Rectal smooth muscle tissue (tissue), 1 donor: ENCODE data around the gene AK8.

Experiments used
- H3K27ac ChIP-seq: one replicate; pipeline ENCODE4 v1.7.0; 2013; ENCODE audit warnings: low read depth, low read length, inconsistent platforms
- H3K27me3 ChIP-seq: one replicate; pipeline ENCODE4 v1.7.0; 2013; ENCODE audit warnings: low read length; ENCODE audit not compliant: control insufficient read depth, insufficient read depth
- H3K36me3 ChIP-seq: one replicate; pipeline ENCODE4 v1.7.0; 2013; ENCODE audit warnings: low read length; ENCODE audit not compliant: control insufficient read depth, insufficient read depth
- H3K4me1 ChIP-seq: one replicate; pipeline ENCODE4 v1.7.0; 2013; ENCODE audit warnings: low read length; ENCODE audit not compliant: control insufficient read depth, insufficient read depth
- H3K4me3 ChIP-seq: one replicate; pipeline ENCODE4 v1.7.0; 2013; ENCODE audit warnings: low read length
- H3K9ac ChIP-seq: one replicate; pipeline ENCODE4 v1.7.0; 2013; ENCODE audit warnings: low read length

AK8 gene

GRCh38 chr9:132809677-132810271 is 68.3 kb downstream of the AK8 start:
- no peaks in the 10 kb centered on the region for H3K4me1 ChIP-seq
- H3K36me3 ChIP-seq, result no peaks in the 10 kb centered on the region
- no peak overlapping the region for H3K27ac ChIP-seq
- H3K4me3 ChIP-seq, result no peak overlapping the region
- H3K9ac ChIP-seq, result no peak overlapping the region
- no peaks in the 10 kb centered on the region for H3K27me3 ChIP-seq

- Histone ChIP-seq H3K9ac (no peak overlapping the region), H3K4me3 (no peak overlapping the region), H3K27me3 (no peaks in the 10 kb centered on the region), H3K4me1 (no peaks in the 10 kb centered on the region), H3K36me3 (no peaks in the 10 kb centered on the region), H3K27ac (no peak overlapping the region)
Observed at GRCh38 chr9:132808645-132809044, 69.4 kb downstream of the AK8 start.

DNA sequence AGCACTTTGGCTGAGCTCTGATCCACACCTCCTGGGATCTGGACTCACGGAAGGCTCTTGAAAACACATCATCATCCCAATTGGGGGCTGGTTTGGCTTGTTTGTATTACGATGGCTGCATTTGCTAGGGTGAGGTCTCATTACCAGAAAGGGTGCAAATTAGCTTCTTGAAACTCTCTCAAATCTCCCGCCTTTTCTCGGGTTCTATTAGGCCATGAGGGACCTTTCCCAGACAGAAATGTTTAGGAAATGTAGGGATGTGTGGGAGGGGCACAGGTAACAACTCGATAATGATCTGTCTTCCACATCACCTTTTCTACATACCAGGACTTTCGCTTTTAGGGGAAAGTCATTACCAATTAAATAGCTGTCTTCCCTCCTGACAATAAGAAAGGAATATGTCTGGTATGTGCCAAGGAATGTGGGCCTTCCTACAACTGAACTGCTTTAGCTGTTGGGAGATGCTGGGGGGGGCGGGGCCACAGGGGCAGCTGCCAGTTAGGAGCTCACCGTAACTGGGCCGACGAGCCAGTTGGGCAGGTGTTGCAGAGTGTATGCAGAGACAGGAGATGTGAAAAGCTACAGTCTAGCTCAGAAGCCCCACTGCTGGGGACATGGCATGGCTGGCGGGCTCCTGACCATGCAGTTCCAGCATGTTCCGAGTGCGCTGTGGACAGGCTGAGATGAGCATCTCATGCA is 71.2 kb downstream of the AK8 start:
- Histone ChIP-seq H3K4me3 (no peak overlapping the region), H3K36me3 (no peaks in the 10 kb centered on the region), H3K4me1 (no peaks in the 10 kb centered on the region), H3K27ac (no peak overlapping the region), H3K27me3 (no peaks in the 10 kb centered on the region), H3K9ac (no peak overlapping the region)

DNA sequence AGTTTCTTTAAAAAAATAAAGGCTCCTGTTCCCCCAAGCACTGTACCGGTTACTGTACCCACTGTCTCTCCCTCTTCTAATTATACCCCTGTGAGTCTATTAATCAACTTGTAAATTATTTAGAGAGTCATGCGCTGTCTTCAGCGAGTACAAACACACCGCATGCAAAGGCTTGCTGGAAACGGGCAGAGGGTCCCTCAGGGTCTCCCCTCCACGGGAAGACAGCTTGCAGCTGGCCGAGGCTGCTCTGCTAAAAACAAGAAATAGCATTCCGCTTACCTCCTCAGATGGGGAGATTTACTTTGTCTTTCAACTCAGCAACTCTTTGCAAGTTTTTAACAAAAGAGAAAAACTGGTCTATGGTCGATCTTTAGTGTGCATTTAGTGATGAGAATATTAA is 71.8 kb downstream of the AK8 start:
- Histone ChIP-seq H3K9ac (no peak overlapping the region), H3K4me1 (no peaks in the 10 kb centered on the region), H3K27me3 (no peaks in the 10 kb centered on the region)

DNA sequence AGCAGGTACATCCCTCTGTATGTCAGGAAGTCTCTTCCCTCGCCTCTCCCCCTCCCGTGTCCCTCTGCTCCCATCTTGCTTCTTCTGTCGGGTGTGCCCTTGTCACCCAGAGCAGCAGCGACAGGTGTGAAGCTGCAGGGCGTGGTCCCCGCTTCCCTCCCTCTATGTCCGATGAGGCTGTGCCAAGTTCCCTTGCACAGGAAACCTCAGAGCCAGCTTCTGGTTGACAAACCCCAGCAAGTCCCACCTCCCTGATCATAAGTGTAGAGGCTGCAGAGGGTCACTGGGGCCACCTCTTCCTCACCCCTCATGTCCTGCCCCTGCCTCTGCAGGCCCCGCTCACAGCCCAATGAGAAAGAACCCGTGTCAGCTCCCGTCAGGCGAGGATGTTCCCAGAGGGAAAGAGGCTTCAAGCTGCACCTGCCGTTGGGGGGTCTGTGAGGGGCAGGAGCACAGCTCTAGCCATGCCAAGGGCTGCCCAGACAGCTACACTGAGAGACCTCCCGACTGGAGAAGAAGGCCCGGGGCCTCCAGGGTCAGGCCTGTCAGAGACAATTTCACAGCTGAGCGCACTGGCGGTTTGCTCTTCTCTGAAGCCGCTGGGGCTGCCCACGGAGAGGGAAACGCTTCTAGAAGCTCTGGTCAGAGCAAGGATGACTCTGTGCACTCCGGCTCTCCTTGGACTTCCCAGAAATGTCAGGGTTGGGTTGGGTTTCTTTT is 73.3 kb downstream of the AK8 start:
- H3K4me3 ChIP-seq, result no peak overlapping the region
- H3K36me3 ChIP-seq, result no peaks in the 10 kb centered on the region
- H3K27ac ChIP-seq, result no peak overlapping the region
- H3K27me3 ChIP-seq, result no peaks in the 10 kb centered on the region
- no peak overlapping the region for H3K9ac ChIP-seq
- H3K4me1 ChIP-seq, result no peaks in the 10 kb centered on the region

More for the DNA sequence above, 71.8 kb downstream of the AK8 start:
- Histone ChIP-seq H3K36me3 (no peaks in the 10 kb centered on the region), H3K4me3 (no peak overlapping the region), H3K27ac (no peak overlapping the region)

DNA sequence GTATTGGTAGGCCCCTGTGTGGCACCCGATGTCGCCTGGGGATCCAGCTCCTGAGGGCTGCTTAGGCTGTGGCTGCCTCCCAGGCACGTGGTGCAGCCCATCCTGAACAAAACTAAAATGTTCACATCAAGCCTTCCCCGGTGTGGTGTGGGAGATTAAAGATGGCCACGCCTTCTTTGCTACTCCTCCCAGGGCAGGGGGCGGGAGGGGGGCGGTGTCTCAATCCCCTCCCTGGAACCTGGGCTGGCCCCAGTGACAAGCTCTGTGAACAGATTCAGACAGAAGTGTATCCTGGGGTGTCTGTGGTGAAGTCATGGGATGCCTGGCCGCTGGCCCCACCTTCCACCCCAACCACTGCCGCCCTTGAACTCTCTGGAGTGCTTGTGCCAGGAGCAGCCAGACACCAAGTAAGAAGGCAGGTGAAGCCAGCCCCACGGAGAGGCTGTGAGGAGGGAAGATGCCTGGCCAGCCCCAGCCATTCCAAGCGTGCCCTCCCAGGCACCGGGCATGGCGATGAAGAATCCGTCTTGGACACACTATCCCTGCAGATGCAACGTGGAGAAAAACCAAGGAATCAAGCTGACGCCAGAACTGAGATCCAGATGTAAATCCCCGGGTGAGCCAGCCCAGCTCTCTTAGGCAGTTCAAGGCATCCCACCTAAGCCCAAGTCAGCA is 75.8 kb downstream of the AK8 start:
- Histone ChIP-seq H3K4me1 (no peaks in the 10 kb centered on the region), H3K4me3 (no peak overlapping the region), H3K36me3 (no peaks in the 10 kb centered on the region), H3K27ac (no peak overlapping the region), H3K27me3 (no peaks in the 10 kb centered on the region), H3K9ac (no peak overlapping the region)

GRCh38 chr9:132801659-132802058 is 76.4 kb downstream of the AK8 start:
- Histone ChIP-seq H3K27me3 (no peaks in the 10 kb centered on the region), H3K36me3 (no peaks in the 10 kb centered on the region), H3K27ac (no peak overlapping the region), H3K9ac (no peak overlapping the region), H3K4me3 (no peak overlapping the region), H3K4me1 (no peaks in the 10 kb centered on the region)

GRCh38 chr9:132800038-132800648 is 77.9 kb downstream of the AK8 start:
- H3K9ac ChIP-seq, result no peak overlapping the region
- H3K4me3 ChIP-seq, result peak overlapping the region; percentile 42
- H3K27ac ChIP-seq, result no peak overlapping the region
- H3K4me1 ChIP-seq, result no peaks in the 10 kb centered on the region
- H3K27me3 ChIP-seq, result no peaks in the 10 kb centered on the region
- H3K36me3 ChIP-seq, result no peaks in the 10 kb centered on the region

DNA sequence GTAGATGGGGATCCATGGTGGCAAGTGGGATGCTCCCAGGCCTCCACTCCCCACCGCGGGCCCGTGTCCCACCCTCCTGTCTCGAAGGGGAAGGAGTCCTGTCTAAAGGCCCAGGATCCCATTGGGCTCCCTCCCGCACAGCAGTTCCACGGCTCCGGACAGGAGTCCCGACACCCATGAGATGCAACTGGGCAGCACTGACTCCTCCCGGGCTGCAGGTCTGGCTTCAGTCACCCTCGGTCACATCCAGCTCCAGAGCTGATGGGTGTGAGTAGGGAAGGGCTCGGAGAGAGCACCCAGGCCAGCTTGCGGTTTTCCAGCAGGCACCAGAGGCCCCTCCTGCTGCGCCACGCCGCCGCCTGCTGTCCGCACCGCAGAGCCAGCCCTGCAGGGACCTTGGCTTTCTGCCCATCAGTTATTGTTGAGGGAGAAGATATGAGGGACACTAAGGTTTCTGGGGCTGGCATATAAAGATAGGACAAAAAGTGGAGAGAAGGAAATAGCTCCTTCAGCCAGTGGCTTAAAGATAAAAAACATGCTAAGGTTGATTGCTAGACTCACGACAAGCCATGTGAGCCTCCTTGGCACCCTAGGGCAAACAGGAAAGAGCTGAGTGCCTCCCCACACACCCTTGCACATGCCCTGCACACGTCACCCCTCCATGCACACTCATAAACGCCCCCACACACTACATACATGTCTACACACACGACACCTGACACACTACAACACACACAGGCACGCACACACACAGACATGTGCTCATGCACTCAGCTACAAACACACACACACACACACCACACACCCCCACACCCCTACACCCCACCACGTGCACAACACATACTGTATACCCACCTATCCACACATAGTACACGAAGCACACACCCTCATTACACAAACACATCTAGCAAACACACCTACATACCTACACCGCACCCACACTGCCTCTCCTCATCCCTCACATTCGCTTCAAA is 79.0 kb downstream of the AK8 start:
- Histone ChIP-seq H3K4me1 (no peaks in the 10 kb centered on the region), H3K36me3 (no peaks in the 10 kb centered on the region), H3K9ac (no peak overlapping the region), H3K27me3 (no peaks in the 10 kb centered on the region), H3K27ac (no peak overlapping the region), H3K4me3 (no peak overlapping the region)

- H3K27ac ChIP-seq, result no peak overlapping the region
- H3K9ac ChIP-seq, result no peak overlapping the region
- no peaks in the 10 kb centered on the region for H3K4me1 ChIP-seq
- no peaks in the 10 kb centered on the region for H3K27me3 ChIP-seq
- no peak overlapping the region for H3K4me3 ChIP-seq
- H3K36me3 ChIP-seq, result no peaks in the 10 kb centered on the region
Observed at GRCh38 chr9:132797861-132798659, 80.0 kb downstream of the AK8 start.
